Panc1 (cell line): ENCODE results near the gene PEAK3. TPM values are rescaled to one million over a fixed set of nuclear protein-coding genes. Genes with fewer than 3 reads are reported as not detected.
A peak's percentile ranks its signal among the peaks of the same experiment; 100 is the strongest.

Source experiments
- ATAC-seq: fragments of 200-7000 bp; cut with Tn5 transposase; 2 replicates; pipeline ENCODE4 v1.9.1; 2020; ENCODE audit warnings: mild to moderate bottlenecking, moderate library complexity
- BruUV-seq: library from RNA; stranded (reverse); fragments of 400-500 nt; replicated peaks from 2 replicates; lab custom pipeline; 2021; lab: Mats Ljungman, UMichigan
- CTCF ChIA-PET: fragments of 300-600 bp; sonication (Branson Sonifier 250); formaldehyde crosslinking; loops from one replicate; lab custom pipeline; 2022; ENCODE audit warnings: antibody characterized with exemption; lab: Charles Lee
- POLR2A ChIA-PET: fragments of 300-600 bp; sonication (Branson Sonifier 250); formaldehyde crosslinking; loops from one replicate; lab custom pipeline; 2022; ENCODE audit warnings: antibody characterized with exemption; lab: Charles Lee
- DNase-seq: peaks from one replicate; pipeline ENCODE4 v3.0.0-alpha.2; 2010; ENCODE audit warnings: low read depth, low spot score
- H3K27ac ChIP-seq: 2 replicates; pipeline ENCODE4 v1.5.1; 2011; ENCODE audit warnings: mild to moderate bottlenecking, low read length, inconsistent platforms
- H3K27me3 ChIP-seq: fragments of 200-500 bp; sonication (Bioruptor generic); 2 replicates; pipeline ENCODE4 v1.6.0; 2014; ENCODE audit warnings: low read length, inconsistent platforms; ENCODE audit not compliant: control insufficient read depth, insufficient read depth
- H3K36me3 ChIP-seq: fragments of 200-500 bp; sonication (Bioruptor generic); 2 replicates; pipeline ENCODE4 v1.5.1; 2014; ENCODE audit warnings: inconsistent platforms, mild to moderate bottlenecking, low read length, moderate library complexity; ENCODE audit not compliant: control insufficient read depth, insufficient read depth
- H3K4me1 ChIP-seq: 2 replicates; pipeline ENCODE4 v1.5.1; 2011; ENCODE audit warnings: inconsistent platforms, mild to moderate bottlenecking, low read length, moderate library complexity; ENCODE audit not compliant: control insufficient read depth, insufficient read depth
- H3K4me3 ChIP-seq, 2 experiments: 2 replicates each; pipeline ENCODE4 v1.5.1; 2011 to 2012; ENCODE audit warnings: low read depth in 2 of 2, low read length in 2 of 2, mild to moderate bottlenecking in 2 of 2, inconsistent platforms in 1 of 2, moderate library complexity in 1 of 2
- H3K9me3 ChIP-seq: fragments of 200-500 bp; sonication (Bioruptor generic); 2 replicates; pipeline ENCODE4 v1.5.1; 2014; ENCODE audit warnings: low read depth, mild to moderate bottlenecking, inconsistent platforms, low read length, moderate library complexity; ENCODE audit not compliant: control insufficient read depth, insufficient read depth
- POLR2AphosphoS5 ChIP-seq: IDR thresholded peaks from 2 replicates; pipeline ENCODE4 v1.6.1; 2012; ENCODE audit warnings: mild to moderate bottlenecking, low read depth, low read length, moderate library complexity
- TCF7L2 ChIP-seq: IDR thresholded peaks from 2 replicates; pipeline ENCODE4 v1.6.1; 2011; ENCODE audit warnings: mild to moderate bottlenecking, low read depth, low read length, inconsistent platforms
- in situ Hi-C: cut with HindIII; loops from 2 replicates; pipeline ENCODE4 v1.10.0; 2016; ENCODE audit warnings: low sequenced_read_pairs, low pct_unique_long_range_greater_than_20kb
- intact Hi-C: fragments of 100-400 bp; cut with micrococcal nuclease; formaldehyde crosslinking; loops from one replicate; pipeline ENCODE4 v1.10.0; 2022; ENCODE audit not compliant: unreplicated experiment
- total RNA-seq: library from RNA; stranded (reverse); gene quantifications from one replicate; pipeline ENCODE4 v1.2.1, GENCODE V29; 2021; ENCODE audit not compliant: unreplicated experiment
- TF ChIP-seq, protein P1 (sequence below): fragments of 450-650 bp; IDR thresholded peaks from 2 replicates; pipeline ENCODE4 v1.5.1; 2017; ENCODE audit warnings: mild to moderate bottlenecking
- TF ChIP-seq, protein P2 (sequence below), 2 experiments: IDR thresholded peaks; 2 replicates each; pipeline ENCODE4 v1.6.1; 2011 to 2012; ENCODE audit warnings: low read depth in 2 of 2, control low read depth in 1 of 2, low read length in 1 of 2, mild to moderate bottlenecking in 1 of 2, moderate library complexity in 1 of 2; ENCODE audit not compliant: insufficient read depth in 1 of 2

Gene PEAK3
- total RNA-seq, 1 experiment from 2014 or later = not detected

DNA sequence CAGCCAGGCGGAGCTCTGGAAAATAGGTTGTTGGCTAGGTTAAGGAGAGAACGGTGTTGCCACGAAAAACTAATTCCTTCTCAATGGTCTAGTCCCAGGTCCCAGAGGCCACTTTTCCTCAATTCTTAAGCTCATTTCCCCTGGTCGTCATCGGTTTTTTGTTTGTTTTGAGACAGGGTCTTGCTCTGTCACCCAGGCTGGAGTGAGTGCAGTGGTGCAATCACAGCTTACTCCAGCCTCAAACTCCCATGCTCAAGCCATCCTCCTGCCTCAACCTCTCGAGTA is 44.2 kb downstream of the PEAK3 start:
- in situ Hi-C loops (no loop called here), intact Hi-C loops (loop anchor here (2.0 to 5.0 kb wide), 2 partner anchors 35 to 79 kb away; no protein-coding TSS in a partner anchor)
- POLR2A ChIA-PET = interaction anchor here (0.6 kb wide), 1 partner anchor 326 kb away, joined by 9 read pairs; no protein-coding TSS in a partner anchor
- H3K27ac ChIP-seq = peak overlapping the region; percentile 84
- CTCF ChIA-PET = interaction anchor here (2.2 kb wide), 1 partner anchor 24 kb away, joined by 9 read pairs; no protein-coding TSS in a partner anchor
- peaks cover 39% of the 10 kb centered on the region for H3K4me1 ChIP-seq
- TF ChIP-seq, protein P1, sequence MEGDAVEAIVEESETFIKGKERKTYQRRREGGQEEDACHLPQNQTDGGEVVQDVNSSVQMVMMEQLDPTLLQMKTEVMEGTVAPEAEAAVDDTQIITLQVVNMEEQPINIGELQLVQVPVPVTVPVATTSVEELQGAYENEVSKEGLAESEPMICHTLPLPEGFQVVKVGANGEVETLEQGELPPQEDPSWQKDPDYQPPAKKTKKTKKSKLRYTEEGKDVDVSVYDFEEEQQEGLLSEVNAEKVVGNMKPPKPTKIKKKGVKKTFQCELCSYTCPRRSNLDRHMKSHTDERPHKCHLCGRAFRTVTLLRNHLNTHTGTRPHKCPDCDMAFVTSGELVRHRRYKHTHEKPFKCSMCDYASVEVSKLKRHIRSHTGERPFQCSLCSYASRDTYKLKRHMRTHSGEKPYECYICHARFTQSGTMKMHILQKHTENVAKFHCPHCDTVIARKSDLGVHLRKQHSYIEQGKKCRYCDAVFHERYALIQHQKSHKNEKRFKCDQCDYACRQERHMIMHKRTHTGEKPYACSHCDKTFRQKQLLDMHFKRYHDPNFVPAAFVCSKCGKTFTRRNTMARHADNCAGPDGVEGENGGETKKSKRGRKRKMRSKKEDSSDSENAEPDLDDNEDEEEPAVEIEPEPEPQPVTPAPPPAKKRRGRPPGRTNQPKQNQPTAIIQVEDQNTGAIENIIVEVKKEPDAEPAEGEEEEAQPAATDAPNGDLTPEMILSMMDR = no peak
- TF ChIP-seq POLR2AphosphoS5 = 0 out of 2 replicates have a peak, but pooled peaks have one; percentile 15
- peak overlapping the region; percentile 75 to 83 for H3K4me3 ChIP-seq
- DNase-seq (no peak), ATAC-seq (no peak)
- H3K36me3 ChIP-seq = peaks cover 4% of the 10 kb centered on the region; the same call in 1 of the 2 replicates
- no peaks in the 10 kb centered on the region for H3K27me3 ChIP-seq
- no peaks in the 10 kb centered on the region for H3K9me3 ChIP-seq
- no TSS peak for BruUV-seq

DNA sequence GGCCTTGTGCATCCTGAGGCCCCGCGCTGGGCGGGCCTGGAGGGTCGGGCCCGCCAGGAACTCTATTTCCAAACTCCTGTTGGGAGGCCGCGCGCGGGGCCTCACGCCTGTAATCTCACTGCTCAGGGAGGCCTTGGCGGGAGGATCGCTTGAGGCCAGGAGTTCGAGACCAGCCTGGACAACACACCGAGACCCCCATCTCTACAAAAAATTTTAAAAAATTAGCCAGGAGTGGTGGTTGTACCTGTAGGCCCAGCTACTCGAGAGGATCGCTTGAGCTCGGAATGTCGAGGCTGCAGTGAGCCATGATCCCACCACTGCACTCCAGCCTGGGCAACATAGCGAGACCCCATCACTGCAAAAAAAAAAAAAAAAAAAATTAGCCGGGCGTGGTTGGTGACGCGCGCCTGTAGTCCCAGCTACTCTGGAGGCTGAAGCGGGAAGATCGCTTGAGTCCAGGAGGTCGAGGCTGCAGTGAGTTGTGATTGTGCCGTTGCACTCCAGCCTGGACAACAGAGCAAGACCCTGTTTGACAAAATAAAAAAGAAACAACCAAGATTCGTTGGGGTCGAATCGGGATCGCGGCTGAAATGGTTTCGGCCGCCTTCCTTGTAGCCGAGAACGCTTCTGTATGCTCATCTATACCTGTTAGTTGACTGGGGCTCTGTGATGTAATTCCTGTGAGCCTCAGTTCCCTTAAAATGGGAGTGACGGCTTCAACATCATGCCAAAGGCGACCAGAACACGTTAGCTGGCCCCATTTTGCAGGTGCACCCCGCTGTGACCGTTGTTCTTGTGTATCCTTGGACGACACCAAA is 44.7 kb downstream of the PEAK3 start:
- Histone ChIP-seq H3K27ac (peak overlapping the region; percentile 84), H3K9me3 (no peaks in the 10 kb centered on the region), H3K27me3 (no peaks in the 10 kb centered on the region), H3K4me3 (peak overlapping the region; percentile 75 to 83), H3K4me1 (peaks cover 41% of the 10 kb centered on the region), H3K36me3 (peaks cover 4% of the 10 kb centered on the region; the same call in 1 of the 2 replicates)
- BruUV-seq = TSS peak; percentile 83
- intact Hi-C loops (loop anchor here (2.0 to 5.0 kb wide), 2 partner anchors 36 to 80 kb away; no protein-coding TSS in a partner anchor), in situ Hi-C loops (no loop called here)
- ATAC-seq (peak; percentile 45), DNase-seq (no peak)
- TF ChIP-seq, protein P1 = no peak
- TF ChIP-seq TCF7L2 (no peak), POLR2AphosphoS5 (0 out of 2 replicates have a peak, but pooled peaks have one; percentile 26)
- TF ChIP-seq, protein P2, sequence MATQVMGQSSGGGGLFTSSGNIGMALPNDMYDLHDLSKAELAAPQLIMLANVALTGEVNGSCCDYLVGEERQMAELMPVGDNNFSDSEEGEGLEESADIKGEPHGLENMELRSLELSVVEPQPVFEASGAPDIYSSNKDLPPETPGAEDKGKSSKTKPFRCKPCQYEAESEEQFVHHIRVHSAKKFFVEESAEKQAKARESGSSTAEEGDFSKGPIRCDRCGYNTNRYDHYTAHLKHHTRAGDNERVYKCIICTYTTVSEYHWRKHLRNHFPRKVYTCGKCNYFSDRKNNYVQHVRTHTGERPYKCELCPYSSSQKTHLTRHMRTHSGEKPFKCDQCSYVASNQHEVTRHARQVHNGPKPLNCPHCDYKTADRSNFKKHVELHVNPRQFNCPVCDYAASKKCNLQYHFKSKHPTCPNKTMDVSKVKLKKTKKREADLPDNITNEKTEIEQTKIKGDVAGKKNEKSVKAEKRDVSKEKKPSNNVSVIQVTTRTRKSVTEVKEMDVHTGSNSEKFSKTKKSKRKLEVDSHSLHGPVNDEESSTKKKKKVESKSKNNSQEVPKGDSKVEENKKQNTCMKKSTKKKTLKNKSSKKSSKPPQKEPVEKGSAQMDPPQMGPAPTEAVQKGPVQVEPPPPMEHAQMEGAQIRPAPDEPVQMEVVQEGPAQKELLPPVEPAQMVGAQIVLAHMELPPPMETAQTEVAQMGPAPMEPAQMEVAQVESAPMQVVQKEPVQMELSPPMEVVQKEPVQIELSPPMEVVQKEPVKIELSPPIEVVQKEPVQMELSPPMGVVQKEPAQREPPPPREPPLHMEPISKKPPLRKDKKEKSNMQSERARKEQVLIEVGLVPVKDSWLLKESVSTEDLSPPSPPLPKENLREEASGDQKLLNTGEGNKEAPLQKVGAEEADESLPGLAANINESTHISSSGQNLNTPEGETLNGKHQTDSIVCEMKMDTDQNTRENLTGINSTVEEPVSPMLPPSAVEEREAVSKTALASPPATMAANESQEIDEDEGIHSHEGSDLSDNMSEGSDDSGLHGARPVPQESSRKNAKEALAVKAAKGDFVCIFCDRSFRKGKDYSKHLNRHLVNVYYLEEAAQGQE (IDR thresholded peaks at IDR 0.05; ENCODE audit: insufficient read depth in 1 of 2, low read depth in 2 of 2, low read length in 1 of 2) = no peak
- POLR2A ChIA-PET = interaction anchor here (0.6 kb wide), 1 partner anchor 326 kb away, joined by 9 read pairs; no protein-coding TSS in a partner anchor
- CTCF ChIA-PET = no interaction called here
